Endothelial cell of umbilical vein (primary cell): ENCODE measurements around the gene PNKD. TPM values are rescaled to one million over a fixed set of nuclear protein-coding genes. Genes with fewer than 3 reads are reported as not detected.

Source experiments
- BruUV-seq: library from RNA; stranded (reverse); fragments of 400-500 nt; replicated peaks from 2 replicates; lab custom pipeline; 2021; lab: Mats Ljungman, UMichigan
- CTCF ChIA-PET: fragments of 300-600, 350-600 bp; sonication (Branson Sonifier 250); formaldehyde crosslinking; loops from one replicate; lab custom pipeline; 2021; ENCODE audit warnings: antibody characterized with exemption, inconsistent platforms; lab: Charles Lee
- POLR2A ChIA-PET: fragments of 300-600, 350-600 bp; sonication (Branson Sonifier 250); formaldehyde crosslinking; loops from one replicate; lab custom pipeline; 2021; ENCODE audit warnings: antibody characterized with exemption, inconsistent platforms; lab: Charles Lee
- DNase-seq: peaks from one replicate; pipeline ENCODE4 v3.0.0-alpha.2; 2011; ENCODE audit warnings: low read depth, low spot score
- FAIRE-seq: peaks from 2 replicates; lab custom pipeline; 2011; peaks lifted over from hg19 to GRCh38; lab: Jason Lieb, UNC
- H2AFZ ChIP-seq: 2 replicates; pipeline ENCODE4 v1.6.0; 2012; ENCODE audit warnings: low read depth, low read length, control low read depth, inconsistent platforms
- H3K27ac ChIP-seq: 2 replicates; pipeline ENCODE4 v1.5.1; 2011; ENCODE audit warnings: low read depth, mild to moderate bottlenecking, control low read depth, low read length, moderate library complexity; ENCODE audit not compliant: insufficient read depth
- H3K27me3 ChIP-seq, 2 experiments: 2 replicates each; pipeline versions ENCODE4 v1.6.0 to v1.6.1; 2011; ENCODE audit warnings: low read length in 2 of 2, mixed read lengths in 1 of 2; ENCODE audit not compliant: control insufficient read depth in 2 of 2, insufficient read depth in 2 of 2
- H3K36me3 ChIP-seq, 2 experiments: 2 replicates in 1 of 2; 3 replicates in 1 of 2; pipeline ENCODE4 v1.5.1; 2011; ENCODE audit warnings: low read length in 2 of 2, mild to moderate bottlenecking in 1 of 2, moderate library complexity in 1 of 2; ENCODE audit not compliant: control insufficient read depth in 2 of 2, insufficient read depth in 2 of 2; ENCODE audit errors: extremely low read depth in 1 of 2
- H3K4me1 ChIP-seq: 3 replicates; pipeline ENCODE4 v1.5.1; 2011; ENCODE audit warnings: mild to moderate bottlenecking, low read length; ENCODE audit not compliant: control insufficient read depth, insufficient read depth; ENCODE audit errors: extremely low read depth
- H3K4me2 ChIP-seq: 2 replicates; pipeline ENCODE4 v1.6.1; 2011; ENCODE audit warnings: low read length, control low read depth, mixed read lengths; ENCODE audit not compliant: insufficient read depth
- H3K4me3 ChIP-seq, 3 experiments: fragments of 200-600 bp in 1 of 3; sonication (generic), shearing (Covaris generic) in 1 of 3; replicated peaks in 1 of 3; 2 replicates each; pipeline ENCODE4 v1.5.1; 2011 to 2016; ENCODE audit warnings: control low read depth in 3 of 3, low read length in 3 of 3, mild to moderate bottlenecking in 2 of 3, inconsistent platforms in 1 of 3, low read depth in 1 of 3, moderate library complexity in 1 of 3; ENCODE audit not compliant: insufficient read depth in 1 of 3
- H3K79me2 ChIP-seq: 2 replicates; pipeline ENCODE4 v1.6.0; 2012; ENCODE audit warnings: low read length, inconsistent platforms; ENCODE audit not compliant: control insufficient read depth, insufficient read depth
- H3K9ac ChIP-seq: replicated peaks from 2 replicates; pipeline ENCODE3; 2011; ENCODE audit warnings: low read length, control low read depth; ENCODE audit not compliant: insufficient read depth; ENCODE audit errors: extremely low read depth
- H3K9me1 ChIP-seq: replicated peaks from 3 replicates; pipeline ENCODE4 v1.6.0; 2011; ENCODE audit warnings: mild to moderate bottlenecking, low read length; ENCODE audit not compliant: control insufficient read depth, insufficient read depth; ENCODE audit errors: extremely low read depth
- H3K9me3 ChIP-seq: replicated peaks from 2 replicates; pipeline ENCODE4 v1.5.1; 2012; ENCODE audit warnings: low read length, inconsistent platforms; ENCODE audit not compliant: control insufficient read depth, insufficient read depth
- H4K20me1 ChIP-seq: replicated peaks from 2 replicates; pipeline ENCODE3; 2011; ENCODE audit warnings: mild to moderate bottlenecking, low read length; ENCODE audit not compliant: control insufficient read depth, insufficient read depth; ENCODE audit errors: extremely low read depth
- EZH2 ChIP-seq: IDR thresholded peaks from 2 replicates; pipeline ENCODE4 v1.6.1; 2012; ENCODE audit warnings: borderline replicate concordance, low read depth, mild to moderate bottlenecking, moderate library complexity, low read length, inconsistent platforms; ENCODE audit not compliant: severe bottlenecking
- FOS ChIP-seq: IDR thresholded peaks from 2 replicates; pipeline ENCODE4 v1.6.1; 2011; ENCODE audit warnings: mild to moderate bottlenecking, low read length, moderate library complexity, borderline replicate concordance; ENCODE audit not compliant: insufficient read depth
- GATA2 ChIP-seq: IDR thresholded peaks from 2 replicates; pipeline ENCODE4 v1.7.0; 2011; ENCODE audit warnings: low read depth, mild to moderate bottlenecking, moderate library complexity, mixed read lengths, low read length; ENCODE audit not compliant: insufficient read length, insufficient read depth
- JUN ChIP-seq: IDR thresholded peaks from 2 replicates; pipeline ENCODE4 v1.6.1; 2011; ENCODE audit warnings: borderline replicate concordance, low read depth; ENCODE audit not compliant: insufficient read length, insufficient read depth
- MYC ChIP-seq: IDR thresholded peaks from one replicate; pipeline ENCODE4 v1.6.1; 2011; ENCODE audit warnings: mild to moderate bottlenecking, low read depth, low read length
- POLR2A ChIP-seq: IDR thresholded peaks from 2 replicates; pipeline ENCODE4 v1.6.1; 2012; ENCODE audit warnings: low read depth, mild to moderate bottlenecking, control low read depth, low read length
- POLR2AphosphoS5 ChIP-seq: IDR thresholded peaks from 2 replicates; pipeline ENCODE4 v1.6.1; 2012; ENCODE audit warnings: low read depth, mild to moderate bottlenecking, control low read depth, low read length, moderate library complexity; ENCODE audit not compliant: insufficient read depth
- dilution Hi-C: fragments of 300-500 bp; cut with MboI; formaldehyde crosslinking; loops from one replicate; pipeline ENCODE4 v1.15.0; 2019; ENCODE audit warnings: low sequenced_read_pairs; ENCODE audit not compliant: extremely low pct_ligation_motif_present
- intact Hi-C: fragments of 100-400 bp; cut with micrococcal nuclease; formaldehyde crosslinking; loops from one replicate; pipeline ENCODE4 v1.10.0; 2022
- polyA plus RNA-seq, 4 experiments: library from polyadenylated mRNA; depleted of rRNA in 3 of 4; stranded (reverse) in 3 of 4; unstranded in 1 of 4; fragments of >200 nt; gene quantifications; 2 replicates each; pipeline versions ENCODE4 v1.2.1 to v1.2.3, GENCODE V29; 2011 to 2012; ENCODE audit warnings: missing spikeins in 1 of 4
- total RNA-seq: library from RNA; stranded (reverse); gene quantifications from 2 replicates; pipeline ENCODE4 v1.2.3, GENCODE V29; 2021
- TF ChIP-seq, protein P1 (sequence below): IDR thresholded peaks from 2 replicates; pipeline ENCODE4 v1.6.1; 2011; ENCODE audit not compliant: insufficient read depth, insufficient read length
- TF ChIP-seq, protein P2 (sequence below), 2 donors: IDR thresholded peaks; 1 replicate in 1 of 2; 2 replicates in 1 of 2; pipeline ENCODE4 v1.5.1; 2011; ENCODE audit warnings: low read length in 2 of 2, mild to moderate bottlenecking in 2 of 2, moderate library complexity in 2 of 2, control low read depth in 1 of 2, inconsistent platforms in 1 of 2, low read depth in 1 of 2; ENCODE audit not compliant: insufficient read depth in 1 of 2; ENCODE audit errors: extremely low read depth in 1 of 2

Gene PNKD
- total and polyA plus RNA-seq, 2 donors (not counting 3 experiments of a cell fraction or from before 2014, with no cell fraction given) = 56.1 to 88.3 TPM

- CTCF ChIA-PET = interaction anchor here (1.6 to 6.2 kb wide), 5 partner anchors 39 to 83 kb away, joined by 4 to 178 read pairs (median 25); partner anchors contain the start of genes AAMP and PNKD
- Histone ChIP-seq H3K4me2 (no peak overlapping the region), H3K4me3 (no peak overlapping the region), H3K27me3 (no peaks in the 10 kb centered on the region), H3K79me2 (no peaks in the 10 kb centered on the region), H3K4me1 (no peaks in the 10 kb centered on the region), H4K20me1 (no peaks in the 10 kb centered on the region), H2AFZ (no peak overlapping the region), H3K27ac (no peak overlapping the region), H3K9me1 (no peaks in the 10 kb centered on the region), H3K9ac (no peak overlapping the region), H3K9me3 (no peaks in the 10 kb centered on the region), H3K36me3 (no peaks in the 10 kb centered on the region)
- TF ChIP-seq POLR2A (no peak), EZH2 (no peak), MYC (no peak), POLR2AphosphoS5 (no peak), FOS (no peak), GATA2 (no peak), JUN (no peak)
- TF ChIP-seq, protein P1, sequence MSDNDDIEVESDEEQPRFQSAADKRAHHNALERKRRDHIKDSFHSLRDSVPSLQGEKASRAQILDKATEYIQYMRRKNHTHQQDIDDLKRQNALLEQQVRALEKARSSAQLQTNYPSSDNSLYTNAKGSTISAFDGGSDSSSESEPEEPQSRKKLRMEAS = no peak
- TF ChIP-seq, protein P2, sequence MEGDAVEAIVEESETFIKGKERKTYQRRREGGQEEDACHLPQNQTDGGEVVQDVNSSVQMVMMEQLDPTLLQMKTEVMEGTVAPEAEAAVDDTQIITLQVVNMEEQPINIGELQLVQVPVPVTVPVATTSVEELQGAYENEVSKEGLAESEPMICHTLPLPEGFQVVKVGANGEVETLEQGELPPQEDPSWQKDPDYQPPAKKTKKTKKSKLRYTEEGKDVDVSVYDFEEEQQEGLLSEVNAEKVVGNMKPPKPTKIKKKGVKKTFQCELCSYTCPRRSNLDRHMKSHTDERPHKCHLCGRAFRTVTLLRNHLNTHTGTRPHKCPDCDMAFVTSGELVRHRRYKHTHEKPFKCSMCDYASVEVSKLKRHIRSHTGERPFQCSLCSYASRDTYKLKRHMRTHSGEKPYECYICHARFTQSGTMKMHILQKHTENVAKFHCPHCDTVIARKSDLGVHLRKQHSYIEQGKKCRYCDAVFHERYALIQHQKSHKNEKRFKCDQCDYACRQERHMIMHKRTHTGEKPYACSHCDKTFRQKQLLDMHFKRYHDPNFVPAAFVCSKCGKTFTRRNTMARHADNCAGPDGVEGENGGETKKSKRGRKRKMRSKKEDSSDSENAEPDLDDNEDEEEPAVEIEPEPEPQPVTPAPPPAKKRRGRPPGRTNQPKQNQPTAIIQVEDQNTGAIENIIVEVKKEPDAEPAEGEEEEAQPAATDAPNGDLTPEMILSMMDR (IDR thresholded peaks at IDR 0.05; ENCODE audit: extremely low read depth in 1 of 2, insufficient read depth in 1 of 2, low read depth in 1 of 2, low read length in 2 of 2) = no peak
- dilution Hi-C loops = no loop called here
- POLR2A ChIA-PET = no interaction called here
- DNase-seq (no peak), FAIRE-seq (no peak)
- BruUV-seq = no TSS peak
- intact Hi-C loops = no loop called here
These were observed 84.6 kb downstream of the PNKD start for GRCh38 chr2:218354850-218355443.
